ENCODE data around the gene MAP1LC3B2.
"Not testable (repeated sequence)": the region's sequence is repeated elsewhere in the genome, so short reads cannot be mapped to it uniquely, and the experiment has no call there.

MAP1LC3B2 gene

GRCh38 chr12:116561181-116561821 is 2.1 kb downstream of the MAP1LC3B2 start:
- DNase-seq = no peak

GRCh38 chr12:116562090-116562489 is 2.9 kb downstream of the MAP1LC3B2 start:
- no peak for DNase-seq

GRCh38 chr12:116563262-116563661 is 4.1 kb downstream of the MAP1LC3B2 start:
- DNase-seq = no peak

- DNase-seq = no peak
Measured at GRCh38 chr12:116564080-116564479, 4.9 kb downstream of the MAP1LC3B2 start.

- not testable (repeated sequence) for DNase-seq
Measured at GRCh38 chr12:116565221-116565620, 6.0 kb downstream of the MAP1LC3B2 start.

GRCh38 chr12:116565963-116566362 is 6.8 kb downstream of the MAP1LC3B2 start:
- DNase-seq = no peak

GRCh38 chr12:116568203-116568602 is 9.0 kb downstream of the MAP1LC3B2 start:
- DNase-seq = no peak

GRCh38 chr12:116571089-116571488 is 11.9 kb downstream of the MAP1LC3B2 start:
- no peak for DNase-seq

GRCh38 chr12:116573776-116574175 is 14.6 kb downstream of the MAP1LC3B2 start:
- no peak for DNase-seq

GRCh38 chr12:116575754-116576153 is 16.6 kb downstream of the MAP1LC3B2 start:
- not testable (repeated sequence) for DNase-seq

- DNase-seq = no peak
Measured at GRCh38 chr12:116577154-116577561, 18.0 kb downstream of the MAP1LC3B2 start.

- DNase-seq = no peak
Measured at GRCh38 chr12:116578051-116578450, 18.9 kb downstream of the MAP1LC3B2 start.

GRCh38 chr12:116582610-116583009 is 23.4 kb downstream of the MAP1LC3B2 start:
- DNase-seq = no peak

GRCh38 chr12:116583129-116583694 is 24.0 kb downstream of the MAP1LC3B2 start:
- DNase-seq = no peak

GRCh38 chr12:116587270-116587669 is 28.1 kb downstream of the MAP1LC3B2 start:
- no peak for DNase-seq

GRCh38 chr12:116588390-116589028 is 29.3 kb downstream of the MAP1LC3B2 start:
- no peak for DNase-seq

- no peak for DNase-seq
Measured at GRCh38 chr12:116589581-116589980, 30.4 kb downstream of the MAP1LC3B2 start.

- DNase-seq = no peak
Measured at GRCh38 chr12:116590561-116590960, 31.4 kb downstream of the MAP1LC3B2 start.

GRCh38 chr12:116591855-116592637 is 32.9 kb downstream of the MAP1LC3B2 start:
- no peak for DNase-seq

GRCh38 chr12:116592731-116593130 is 33.5 kb downstream of the MAP1LC3B2 start:
- no peak for DNase-seq

- no peak for DNase-seq
Measured at GRCh38 chr12:116594325-116595038, 35.3 kb downstream of the MAP1LC3B2 start.

- no peak for DNase-seq
Measured at GRCh38 chr12:116595186-116595585, 36.0 kb downstream of the MAP1LC3B2 start.

GRCh38 chr12:116595672-116596071 is 36.5 kb downstream of the MAP1LC3B2 start:
- no peak for DNase-seq

Data from cerebellar nuclear complex (tissue), 1 donor.